Right atrium auricular region (tissue), 2 donors: ENCODE measurements around the gene HNRNPM. TPM values are rescaled to one million over a fixed set of nuclear protein-coding genes. Genes with fewer than 3 reads are reported as not detected.
A peak's percentile ranks its signal among the peaks of the same experiment; 100 is the strongest.

ENCODE experiments used
- DNase-seq: peaks from one replicate; pipeline ENCODE4 v3.0.0-alpha.2; 2019; ENCODE audit warnings: low spot score
- H3K27ac ChIP-seq, 2 donors: fragments of 200-600 bp; sonication (generic); 1 replicate in 1 of 2; 2 replicates in 1 of 2; pipeline ENCODE4 v1.5.1; 2016 to 2019
- H3K27me3 ChIP-seq, 2 donors: fragments of 200-600 bp; sonication (generic); one replicate each; pipeline versions ENCODE4 v1.5.1 to v1.6.0; 2017 to 2019
- H3K36me3 ChIP-seq: fragments of 200-600 bp; sonication (generic); one replicate; pipeline ENCODE4 v1.5.1; 2016
- H3K4me1 ChIP-seq, 2 donors: fragments of 200-600 bp; sonication (generic); one replicate each; pipeline versions ENCODE4 v1.5.1 to v1.6.0; 2017 to 2019
- H3K4me3 ChIP-seq, 2 donors: fragments of 200-600 bp; sonication (generic); 1 replicate in 1 of 2; 2 replicates in 1 of 2; pipeline ENCODE4 v1.5.1; 2017 to 2019; ENCODE audit warnings: mild to moderate bottlenecking in 1 of 2, moderate library complexity in 1 of 2
- H3K9me3 ChIP-seq, 2 donors: fragments of 200-600 bp; sonication (generic); one replicate each; pipeline ENCODE4 v1.5.1; 2019
- CTCF ChIP-seq, 2 donors: fragments of 200-600 bp; sonication (generic); IDR thresholded peaks; one replicate each; pipeline ENCODE4 v1.5.1; 2019; ENCODE audit warnings: antibody characterized with exemption in 2 of 2
- total RNA-seq, 2 donors: library from RNA; depleted of rRNA; stranded (reverse); fragments of >200 nt; gene quantifications; one replicate each; pipeline ENCODE4 v1.1.0, GENCODE V29; 2016

HNRNPM gene
- total RNA-seq, 2 donors from 2014 or later, result 51.0 to 76.5 TPM

GRCh38 chr19:8505680-8506401 is 61.1 kb downstream of the HNRNPM start:
- TF ChIP-seq CTCF (IDR thresholded peaks at IDR 0.05), result peak; percentile 87 to 92
- peak overlapping the region; percentile 26 to 41 for H3K27ac ChIP-seq
- H3K4me1 ChIP-seq, result peaks cover 0 to 11% of the 10 kb centered on the region in 2 donors
- H3K36me3 ChIP-seq, result no peaks in the 10 kb centered on the region
- no peaks in the 10 kb centered on the region for H3K27me3 ChIP-seq
- H3K4me3 ChIP-seq, result peak overlapping the region; percentile 46 to 62
- DNase-seq, result peak; percentile 68
- no peaks in the 10 kb centered on the region for H3K9me3 ChIP-seq

- peak overlapping the region; percentile 26 to 41 for H3K27ac ChIP-seq
- peaks cover 0 to 11% of the 10 kb centered on the region in 2 donors for H3K4me1 ChIP-seq
- TF ChIP-seq CTCF (IDR thresholded peaks at IDR 0.05), result no peak
- no peaks in the 10 kb centered on the region for H3K27me3 ChIP-seq
- DNase-seq, result no peak
- peak overlapping the region; percentile 46 to 62 for H3K4me3 ChIP-seq
- peaks cover 6% of the 10 kb centered on the region for H3K36me3 ChIP-seq
- no peaks in the 10 kb centered on the region for H3K9me3 ChIP-seq
Observed at GRCh38 chr19:8506402-8506957, 61.7 kb downstream of the HNRNPM start.

- H3K27me3 ChIP-seq, result no peaks in the 10 kb centered on the region
- DNase-seq, result no peak
- TF ChIP-seq CTCF (IDR thresholded peaks at IDR 0.05), result no peak
- H3K4me3 ChIP-seq, result no peak overlapping the region
- peaks cover 6% of the 10 kb centered on the region for H3K36me3 ChIP-seq
- H3K9me3 ChIP-seq, result no peaks in the 10 kb centered on the region
- H3K4me1 ChIP-seq, result peaks cover 0 to 36% of the 10 kb centered on the region in 2 donors
- no peak overlapping the region for H3K27ac ChIP-seq
Observed at GRCh38 chr19:8510589-8511115, 65.9 kb downstream of the HNRNPM start.

- no peaks in the 10 kb centered on the region for H3K27me3 ChIP-seq
- no peak overlapping the region for H3K27ac ChIP-seq
- H3K4me3 ChIP-seq, result no peak overlapping the region
- H3K4me1 ChIP-seq, result peaks cover 0 to 27% of the 10 kb centered on the region in 2 donors
- H3K36me3 ChIP-seq, result peaks cover 6% of the 10 kb centered on the region
- DNase-seq, result no peak
- no peak for TF ChIP-seq CTCF (IDR thresholded peaks at IDR 0.05)
- H3K9me3 ChIP-seq, result no peaks in the 10 kb centered on the region
Observed at GRCh38 chr19:8511573-8512101, 66.9 kb downstream of the HNRNPM start.

- no peak for DNase-seq
- peaks cover 0 to 28% of the 10 kb centered on the region in 2 donors for H3K4me1 ChIP-seq
- no peak overlapping the region for H3K4me3 ChIP-seq
- H3K36me3 ChIP-seq, result peaks cover 6% of the 10 kb centered on the region
- peak overlapping the region; percentile 93 to 99 for H3K27ac ChIP-seq
- H3K9me3 ChIP-seq, result no peaks in the 10 kb centered on the region
- no peaks in the 10 kb centered on the region for H3K27me3 ChIP-seq
- TF ChIP-seq CTCF (IDR thresholded peaks at IDR 0.05), result no peak
Observed at GRCh38 chr19:8512115-8512967, 67.6 kb downstream of the HNRNPM start.
